ENCODE measurements around the gene SYTL4.

The SYTL4 gene

GRCh38 chrX:100647095-100647494, 84.8 kb downstream of the SYTL4 start:
- DNase-seq (ENCODE audit: extremely low spot score), result no peak
- ChIA-PET CTCF (no interaction called here), POLR2A (interaction anchor here (0.6 kb wide), 1 partner anchor 144 kb away, joined by 6 read pairs; no protein-coding TSS in a partner anchor)
- TF ChIP-seq CTCF (IDR thresholded peaks at IDR 0.05; ENCODE audit: control extremely low read depth, extremely low read depth, low read depth, missing control alignments), result no peak

GRCh38 chrX:100645106-100645505, 86.8 kb downstream of the SYTL4 start:
- no peak for TF ChIP-seq CTCF (IDR thresholded peaks at IDR 0.05; ENCODE audit: control extremely low read depth, extremely low read depth, low read depth, missing control alignments)
- DNase-seq (ENCODE audit: extremely low spot score), result no peak
- ChIA-PET CTCF (no interaction called here), POLR2A (no interaction called here)

- ChIA-PET POLR2A (no interaction called here), CTCF (interaction anchor here (1.5 kb wide), 1 partner anchor 19 kb away, joined by 3 read pairs; no protein-coding TSS in a partner anchor)
- no peak for DNase-seq (ENCODE audit: extremely low spot score)
- TF ChIP-seq CTCF (IDR thresholded peaks at IDR 0.05; ENCODE audit: control extremely low read depth, extremely low read depth, low read depth, missing control alignments), result no peak
These were observed 87.7 kb downstream of the SYTL4 start, which contains the start of gene SRPX2 for GRCh38 chrX:100643956-100644860. Gene SRPX2 (plus strand): TSS chrX:100644199. CDS start chrX:100646323, 2,124 bp downstream.

- no peak for TF ChIP-seq CTCF (IDR thresholded peaks at IDR 0.05; ENCODE audit: control extremely low read depth, extremely low read depth, low read depth, missing control alignments)
- DNase-seq (ENCODE audit: extremely low spot score), result no peak
- ChIA-PET POLR2A (no interaction called here), CTCF (interaction anchor here (1.5 kb wide), 1 partner anchor 18 kb away, joined by 3 read pairs; no protein-coding TSS in a partner anchor)
These were observed 88.7 kb downstream of the SYTL4 start for GRCh38 chrX:100643212-100643611.

- no peak for TF ChIP-seq CTCF (IDR thresholded peaks at IDR 0.05; ENCODE audit: control extremely low read depth, extremely low read depth, low read depth, missing control alignments)
- no peak for DNase-seq (ENCODE audit: extremely low spot score)
- ChIA-PET POLR2A (no interaction called here), CTCF (no interaction called here)
These were observed 89.6 kb downstream of the SYTL4 start for GRCh38 chrX:100642290-100642689.

GRCh38 chrX:100636321-100636991, 95.5 kb downstream of the SYTL4 start, which contains the start of gene TSPAN6:
Gene TSPAN6 (minus strand): TSS chrX:100636806. CDS start chrX:100636694, 112 bp downstream.
- POLR2A ChIA-PET, result no interaction called here
- TF ChIP-seq CTCF (IDR thresholded peaks at IDR 0.05; ENCODE audit: control extremely low read depth, extremely low read depth, low read depth, missing control alignments), result peak; percentile 25
- peak; percentile 64 for DNase-seq (ENCODE audit: extremely low spot score)
- CTCF ChIA-PET, result interaction anchor here (0.8 to 2.2 kb wide), 5 partner anchors 11 to 132 kb away, joined by 3 to 6 read pairs (median 5); no protein-coding TSS in a partner anchor

Data from GM10248 (cell line).